ENCODE measurements around the gene GBGT1. TPM values are rescaled to one million over a fixed set of nuclear protein-coding genes. Genes with fewer than 3 reads are reported as not detected.
A peak's percentile ranks its signal among the peaks of the same experiment; 100 is the strongest.

The GBGT1 gene
- total RNA-seq, 1 donor from 2014 or later: 13.4 TPM

GRCh38 chr9:133153227-133154096 lies 10.3 kb downstream of the GBGT1 start:
- DNase-seq (ENCODE audit: low spot score in 2 of 2): no peak
- Histone ChIP-seq H3K27ac (no peak overlapping the region), H3K4me3 (no peak overlapping the region), H3K4me1 (peaks cover 0 to 3% of the 10 kb centered on the region in 2 donors), H3K36me3 (no peaks in the 10 kb centered on the region), H3K9me3 (no peaks in the 10 kb centered on the region), H3K27me3 (no peaks in the 10 kb centered on the region)
- no peak for TF ChIP-seq CTCF (IDR thresholded peaks at IDR 0.05)
- intact Hi-C loops (cut with DNase I): no loop called here

DNA sequence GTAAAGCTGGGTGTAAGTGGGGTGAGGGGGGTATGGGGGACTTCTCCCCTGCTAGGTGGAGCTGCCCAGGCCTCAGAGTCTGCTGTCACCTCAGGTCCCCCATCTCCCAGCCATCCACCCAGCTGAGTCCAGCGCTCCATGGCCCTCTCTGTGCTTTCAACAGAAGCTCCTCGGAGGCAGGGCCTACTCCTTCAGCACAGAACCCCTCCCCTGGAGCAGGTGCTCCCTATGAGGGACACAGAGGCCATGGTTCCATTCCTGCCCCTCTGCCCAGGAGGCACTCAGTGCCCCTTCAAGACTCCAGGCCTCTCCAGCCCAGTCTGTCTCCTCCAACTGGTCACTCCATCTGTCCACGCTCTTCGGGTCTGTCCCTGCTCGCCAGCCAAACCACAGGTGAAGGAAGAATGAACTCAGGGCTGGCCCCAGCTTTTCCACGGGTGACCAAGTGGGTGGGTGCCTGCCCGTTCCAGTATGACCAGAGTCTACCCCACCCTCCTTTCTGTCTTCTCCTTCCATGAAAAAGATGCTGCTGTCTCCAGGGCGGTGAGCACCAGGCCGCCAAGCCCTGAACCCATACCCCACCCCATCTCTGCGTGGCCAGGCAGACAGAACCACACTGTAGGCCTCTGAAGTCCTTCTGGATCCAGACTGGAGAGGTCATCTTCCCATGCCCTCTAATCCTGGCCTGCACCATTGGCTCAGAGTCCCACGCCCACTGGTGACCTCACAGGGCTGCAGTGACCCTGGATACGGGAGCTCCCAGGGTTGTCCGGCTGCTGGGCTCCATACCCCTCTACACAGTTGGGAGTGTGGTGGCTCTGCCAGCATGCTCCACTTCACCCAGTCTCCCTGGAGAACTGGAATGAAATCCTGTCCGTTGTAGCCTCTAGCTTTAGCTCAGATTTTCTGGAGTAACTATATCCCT lies 11.9 kb downstream of the GBGT1 start:
- H3K27ac ChIP-seq: no peak overlapping the region
- intact Hi-C loops (cut with DNase I): no loop called here
- TF ChIP-seq CTCF (IDR thresholded peaks at IDR 0.05): no peak
- no peak overlapping the region for H3K4me3 ChIP-seq
- peaks cover 6 to 17% of the 10 kb centered on the region in 2 donors for H3K4me1 ChIP-seq
- H3K27me3 ChIP-seq: no peaks in the 10 kb centered on the region
- DNase-seq (ENCODE audit: low spot score in 2 of 2): no peak
- no peaks in the 10 kb centered on the region for H3K36me3 ChIP-seq
- H3K9me3 ChIP-seq: no peaks in the 10 kb centered on the region

DNA sequence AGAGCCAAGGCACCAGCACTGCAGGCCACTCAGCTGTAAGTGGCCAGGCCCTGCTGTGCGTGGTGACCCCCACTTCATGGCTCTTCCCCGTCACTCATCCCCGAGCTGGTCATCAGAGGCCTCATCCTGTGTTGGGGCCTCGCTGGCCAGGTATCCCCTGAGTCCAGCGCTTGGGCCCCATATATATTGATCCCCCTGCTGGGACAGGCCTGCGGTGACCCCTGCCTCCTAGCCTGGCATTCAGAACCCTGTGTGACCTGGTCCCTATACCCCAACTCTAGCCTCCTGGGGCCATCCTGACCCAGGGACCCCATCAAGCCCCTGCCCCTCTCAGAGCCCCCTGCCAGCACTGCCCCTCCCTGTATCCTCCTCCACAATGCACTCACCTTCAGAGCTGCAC lies 12.7 kb downstream of the GBGT1 start:
- H3K4me1 ChIP-seq: peaks cover 6 to 17% of the 10 kb centered on the region in 2 donors
- no peak overlapping the region for H3K27ac ChIP-seq
- H3K9me3 ChIP-seq: no peaks in the 10 kb centered on the region
- no peak for TF ChIP-seq CTCF (IDR thresholded peaks at IDR 0.05)
- no peak overlapping the region for H3K4me3 ChIP-seq
- no peaks in the 10 kb centered on the region for H3K27me3 ChIP-seq
- intact Hi-C loops (cut with DNase I): no loop called here
- no peak for DNase-seq (ENCODE audit: low spot score in 2 of 2)
- H3K36me3 ChIP-seq: no peaks in the 10 kb centered on the region

- peaks cover 6 to 23% of the 10 kb centered on the region in 2 donors for H3K4me1 ChIP-seq
These were observed 14.3 kb downstream of the GBGT1 start for GRCh38 chr9:133149130-133150015.

More at GRCh38 chr9:133149130-133150015, 14.3 kb downstream of the GBGT1 start:
- Histone ChIP-seq H3K36me3 (no peaks in the 10 kb centered on the region), H3K27ac (peak overlapping the region; percentile 72 to 83), H3K27me3 (no peaks in the 10 kb centered on the region), H3K4me3 (peak overlapping the region; percentile 81 to 84), H3K9me3 (no peaks in the 10 kb centered on the region)
- peak in 2 of 3 experiments; percentile 24 to 37 for TF ChIP-seq CTCF (IDR thresholded peaks at IDR 0.05)
- intact Hi-C loops (cut with DNase I): loop anchor here (1.0 to 10.0 kb wide), 3 partner anchors 28 to 205 kb away; partner anchors contain the start of genes GTF3C5, RALGDS and TSC1
- DNase-seq (ENCODE audit: low spot score in 2 of 2): peak; percentile 77 to 94

Data from ascending aorta (tissue), 2 donors.